SU-DHL-6 (cell line): ENCODE measurements around the gene GABPA.

Source experiments
- H2AFZ ChIP-seq: fragments of 200-600 bp; sonication (generic); 2 replicates; pipeline ENCODE4 v1.6.1; 2014; ENCODE audit warnings: low read depth, mild to moderate bottlenecking, moderate library complexity, mixed read lengths, antibody characterized with exemption, low read length; ENCODE audit not compliant: severe bottlenecking
- H3F3A ChIP-seq: fragments of 200-600 bp; shearing (Covaris generic); 2 replicates; pipeline ENCODE4 v1.6.0; 2016; ENCODE audit warnings: antibody characterized with exemption, mild to moderate bottlenecking; ENCODE audit not compliant: insufficient read depth
- H3K27ac ChIP-seq: fragments of 200-600 bp; sonication (generic); 2 replicates; pipeline ENCODE4 v1.5.1; 2016; ENCODE audit warnings: low read depth, mild to moderate bottlenecking, low read length, moderate library complexity, mixed read lengths
- H3K27me3 ChIP-seq: fragments of 200-600 bp; sonication (generic), shearing (Covaris generic); 2 replicates; pipeline ENCODE4 v1.6.0; 2014; ENCODE audit warnings: mild to moderate bottlenecking, low read length
- H3K36me3 ChIP-seq: fragments of 200-600 bp; sonication (generic); 2 replicates; pipeline ENCODE4 v1.6.1; 2014; ENCODE audit warnings: mild to moderate bottlenecking, low read length, mixed read lengths
- H3K4me2 ChIP-seq: fragments of 300-600, 200-600 bp; shearing (Covaris generic), sonication (generic); 2 replicates; pipeline ENCODE4 v1.6.0; 2014; ENCODE audit warnings: low read length, low read depth, mild to moderate bottlenecking; ENCODE audit not compliant: poor library complexity, severe bottlenecking
- H3K4me3 ChIP-seq: fragments of 200-600 bp; sonication (generic); 2 replicates; pipeline ENCODE4 v1.5.1; 2014; ENCODE audit warnings: antibody characterized with exemption, low read length, mild to moderate bottlenecking, mixed read lengths; ENCODE audit not compliant: insufficient read depth, poor library complexity, severe bottlenecking
- H3K79me2 ChIP-seq: fragments of 200-600 bp; sonication (generic); 2 replicates; pipeline ENCODE4 v1.6.1; 2014; ENCODE audit warnings: mild to moderate bottlenecking, low read length, moderate library complexity; ENCODE audit not compliant: insufficient read depth
- H3K9ac ChIP-seq: fragments of 200-600 bp; sonication (generic); 2 replicates; pipeline ENCODE4 v1.7.0; 2014; ENCODE audit warnings: mild to moderate bottlenecking, low read length
- H3K9me2 ChIP-seq: fragments of 200-600 bp; sonication (generic); replicated peaks from 2 replicates; pipeline ENCODE4 v1.6.1; 2014; ENCODE audit warnings: low read length; ENCODE audit not compliant: insufficient read depth
- H3K9me3 ChIP-seq: fragments of 200-600 bp; sonication (generic); 2 replicates; pipeline ENCODE4 v1.6.1; 2014; ENCODE audit warnings: low read length, mixed read lengths; ENCODE audit not compliant: insufficient read depth
- H4K20me1 ChIP-seq: fragments of 200-600 bp; sonication (generic); 2 replicates; pipeline ENCODE4 v1.6.1; 2014; ENCODE audit warnings: low read depth, mild to moderate bottlenecking, antibody characterized with exemption, low read length, moderate library complexity, mixed read lengths
- CTCF ChIP-seq: fragments of 200-600 bp; sonication (generic); IDR thresholded peaks from one replicate; pipeline ENCODE4 v1.5.1; 2017; ENCODE audit warnings: antibody characterized with exemption, mild to moderate bottlenecking, low read length, moderate library complexity; ENCODE audit not compliant: insufficient read depth, poor library complexity, severe bottlenecking
- EZH2phosphoT487 ChIP-seq: fragments of 200-600 bp; sonication (generic), shearing (Covaris generic); conservative IDR thresholded peaks from 2 replicates; pipeline ENCODE4 v1.6.1; 2018; ENCODE audit warnings: mild to moderate bottlenecking, antibody characterized with exemption, low read length, moderate library complexity, mixed read lengths

The GABPA gene

GRCh38 chr21:25752416-25752815 lies 17.6 kb downstream of the GABPA start:
- no peak overlapping the region for H3K4me2 ChIP-seq
- H2AFZ ChIP-seq = no peak overlapping the region
- no peaks in the 10 kb centered on the region for H3K9me3 ChIP-seq
- H3K9ac ChIP-seq = no peak overlapping the region
- H3K27ac ChIP-seq = no peak overlapping the region
- H3F3A ChIP-seq = no peaks in the 10 kb centered on the region; the same call in 1 of the 2 replicates
- peaks cover 37% of the 10 kb centered on the region; the same call in 1 of the 2 replicates for H3K36me3 ChIP-seq
- H3K27me3 ChIP-seq = no peaks in the 10 kb centered on the region
- no peak overlapping the region for H3K4me3 ChIP-seq
- no peaks in the 10 kb centered on the region for H3K9me2 ChIP-seq
- TF ChIP-seq EZH2phosphoT487 (no peak), CTCF (no peak)
- no peaks in the 10 kb centered on the region for H4K20me1 ChIP-seq
- H3K79me2 ChIP-seq = no peaks in the 10 kb centered on the region; the same call in 1 of the 2 replicates

- no peaks in the 10 kb centered on the region; the same call in 1 of the 2 replicates for H3F3A ChIP-seq
- H3K9ac ChIP-seq = no peak overlapping the region
- peaks cover 38% of the 10 kb centered on the region; the same call in 1 of the 2 replicates for H3K36me3 ChIP-seq
- no peak overlapping the region for H3K4me2 ChIP-seq
- H3K4me3 ChIP-seq = no peak overlapping the region
- no peak overlapping the region for H2AFZ ChIP-seq
- H3K9me3 ChIP-seq = no peaks in the 10 kb centered on the region
- H3K9me2 ChIP-seq = no peaks in the 10 kb centered on the region
- H3K79me2 ChIP-seq = no peaks in the 10 kb centered on the region; the same call in 1 of the 2 replicates
- no peak for TF ChIP-seq EZH2phosphoT487
- TF ChIP-seq CTCF = no peak
- no peaks in the 10 kb centered on the region for H3K27me3 ChIP-seq
- no peak overlapping the region for H3K27ac ChIP-seq
- H4K20me1 ChIP-seq = no peaks in the 10 kb centered on the region
These were observed 21.6 kb downstream of the GABPA start for GRCh38 chr21:25756190-25756932.

DNA sequence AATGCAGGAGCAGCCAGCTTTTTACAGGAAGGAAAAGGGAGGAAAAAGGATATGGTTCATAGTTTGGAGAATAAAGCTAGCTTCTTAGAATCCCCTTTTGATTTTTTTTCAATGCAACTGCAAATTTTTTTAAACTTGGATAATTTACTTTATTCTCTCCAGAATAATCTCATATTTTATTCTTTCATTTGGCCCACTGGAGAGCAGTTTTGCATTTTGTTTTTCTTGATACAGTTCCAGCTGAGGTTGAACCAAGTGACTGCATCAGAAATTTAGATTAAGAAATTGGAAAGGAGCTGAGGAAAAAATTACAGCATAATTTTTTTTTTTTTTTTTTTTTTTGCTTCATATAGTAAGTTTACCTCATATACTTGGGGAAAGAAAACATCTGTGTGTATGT lies 22.8 kb downstream of the GABPA start:
- Histone ChIP-seq H2AFZ (no peak overlapping the region), H3K79me2 (no peaks in the 10 kb centered on the region; the same call in 1 of the 2 replicates), H3K27me3 (no peaks in the 10 kb centered on the region), H3K4me2 (no peak overlapping the region), H3K9me3 (no peaks in the 10 kb centered on the region), H3K9me2 (no peaks in the 10 kb centered on the region), H3K27ac (no peak overlapping the region), H4K20me1 (no peaks in the 10 kb centered on the region), H3F3A (no peaks in the 10 kb centered on the region; the same call in 1 of the 2 replicates), H3K9ac (no peak overlapping the region), H3K4me3 (no peak overlapping the region), H3K36me3 (peaks cover 38% of the 10 kb centered on the region; the same call in 1 of the 2 replicates)
- no peak for TF ChIP-seq CTCF
- TF ChIP-seq EZH2phosphoT487 = no peak
